ENCODE data around the gene RNF41.

Gene RNF41

DNA sequence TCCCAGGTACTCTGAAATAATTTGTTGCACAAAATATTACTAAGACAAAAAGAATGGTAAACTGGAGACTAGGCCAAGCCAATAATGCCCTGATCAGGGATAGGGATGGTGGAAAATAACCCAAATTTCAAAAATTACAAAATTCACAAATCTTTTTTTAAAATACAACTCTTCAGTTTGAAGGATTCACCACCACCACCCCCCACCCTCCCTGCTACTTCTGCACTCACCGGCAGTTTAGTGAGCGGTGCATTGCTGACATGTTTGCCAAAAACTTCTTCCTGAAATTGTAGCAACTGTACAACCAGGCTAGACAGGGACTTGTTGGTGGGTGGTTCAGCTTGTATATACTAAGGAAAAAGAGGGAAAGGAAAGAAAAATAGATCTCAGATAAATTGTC, 34.8 kb downstream of the RNF41 start:
- TF ChIP-seq POLR2A (IDR thresholded peaks at IDR 0.05; ENCODE audit: extremely low read depth, insufficient read length) (no peak), MYC (IDR thresholded peaks at IDR 0.05; ENCODE audit: low read depth, low read length) (no peak)
- TF ChIP-seq, protein P1, sequence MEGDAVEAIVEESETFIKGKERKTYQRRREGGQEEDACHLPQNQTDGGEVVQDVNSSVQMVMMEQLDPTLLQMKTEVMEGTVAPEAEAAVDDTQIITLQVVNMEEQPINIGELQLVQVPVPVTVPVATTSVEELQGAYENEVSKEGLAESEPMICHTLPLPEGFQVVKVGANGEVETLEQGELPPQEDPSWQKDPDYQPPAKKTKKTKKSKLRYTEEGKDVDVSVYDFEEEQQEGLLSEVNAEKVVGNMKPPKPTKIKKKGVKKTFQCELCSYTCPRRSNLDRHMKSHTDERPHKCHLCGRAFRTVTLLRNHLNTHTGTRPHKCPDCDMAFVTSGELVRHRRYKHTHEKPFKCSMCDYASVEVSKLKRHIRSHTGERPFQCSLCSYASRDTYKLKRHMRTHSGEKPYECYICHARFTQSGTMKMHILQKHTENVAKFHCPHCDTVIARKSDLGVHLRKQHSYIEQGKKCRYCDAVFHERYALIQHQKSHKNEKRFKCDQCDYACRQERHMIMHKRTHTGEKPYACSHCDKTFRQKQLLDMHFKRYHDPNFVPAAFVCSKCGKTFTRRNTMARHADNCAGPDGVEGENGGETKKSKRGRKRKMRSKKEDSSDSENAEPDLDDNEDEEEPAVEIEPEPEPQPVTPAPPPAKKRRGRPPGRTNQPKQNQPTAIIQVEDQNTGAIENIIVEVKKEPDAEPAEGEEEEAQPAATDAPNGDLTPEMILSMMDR (IDR thresholded peaks at IDR 0.05; ENCODE audit: low read depth, low read length): no peak
- TF ChIP-seq, protein P2, sequence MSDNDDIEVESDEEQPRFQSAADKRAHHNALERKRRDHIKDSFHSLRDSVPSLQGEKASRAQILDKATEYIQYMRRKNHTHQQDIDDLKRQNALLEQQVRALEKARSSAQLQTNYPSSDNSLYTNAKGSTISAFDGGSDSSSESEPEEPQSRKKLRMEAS (IDR thresholded peaks at IDR 0.05; ENCODE audit: low read depth, low read length): no peak
- H3K4me3 ChIP-seq (ENCODE audit: low read depth, low read length): peak overlapping the region; percentile 94
- DNase-seq (ENCODE audit: low read depth): no peak

DNA sequence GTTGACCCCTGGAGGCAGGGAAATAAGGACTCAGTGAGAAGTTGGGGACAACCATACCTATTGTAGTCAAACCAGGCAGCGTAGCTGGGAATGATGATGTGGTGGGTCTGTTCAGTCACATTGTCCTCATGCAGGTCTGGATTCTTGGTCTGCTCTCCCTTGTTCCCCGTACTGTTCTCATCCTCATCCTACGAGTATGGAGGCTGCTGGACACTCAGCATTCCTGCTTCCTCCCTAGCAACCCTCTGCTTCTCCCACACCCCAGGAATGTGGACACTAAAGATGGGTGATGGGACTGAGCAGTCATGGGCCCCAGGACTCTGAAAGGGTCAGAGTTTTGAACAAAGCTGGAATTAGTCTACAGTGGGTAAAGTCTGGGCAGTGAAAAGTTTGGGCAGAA, 43.4 kb downstream of the RNF41 start:
- no peak for TF ChIP-seq POLR2A (IDR thresholded peaks at IDR 0.05; ENCODE audit: extremely low read depth, insufficient read length)
- TF ChIP-seq, protein P2 (IDR thresholded peaks at IDR 0.05; ENCODE audit: low read depth, low read length): no peak
- TF ChIP-seq, protein P1 (IDR thresholded peaks at IDR 0.05; ENCODE audit: low read depth, low read length): no peak
- no peak for TF ChIP-seq MYC (IDR thresholded peaks at IDR 0.05; ENCODE audit: low read depth, low read length)
- no peak overlapping the region for H3K4me3 ChIP-seq (ENCODE audit: low read depth, low read length)
- DNase-seq (ENCODE audit: low read depth): no peak

DNA sequence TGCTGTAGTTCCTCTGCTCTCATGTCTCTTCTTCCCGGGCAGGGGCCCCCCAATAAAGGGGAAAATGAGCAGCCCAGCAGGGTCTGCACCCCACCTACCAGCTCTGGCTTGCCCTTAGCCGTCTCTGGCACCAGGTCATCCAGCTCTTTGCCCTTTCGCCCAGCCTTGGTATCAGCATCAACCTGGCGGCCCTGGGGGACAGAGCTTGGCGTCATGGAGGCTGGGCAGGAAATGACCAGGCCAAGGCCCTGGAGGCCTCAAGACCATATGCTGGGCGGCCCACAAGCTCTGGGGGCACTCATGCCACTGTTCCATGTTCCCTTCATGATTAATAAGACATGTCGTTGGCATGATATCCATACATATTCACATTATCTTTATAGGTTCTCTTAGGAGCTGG, 48.9 kb downstream of the RNF41 start:
- no peak overlapping the region for H3K4me3 ChIP-seq (ENCODE audit: low read depth, low read length)
- DNase-seq (ENCODE audit: low read depth): no peak
- TF ChIP-seq, protein P1 (IDR thresholded peaks at IDR 0.05; ENCODE audit: low read depth, low read length): no peak
- no peak for TF ChIP-seq POLR2A (IDR thresholded peaks at IDR 0.05; ENCODE audit: extremely low read depth, insufficient read length)
- TF ChIP-seq, protein P2 (IDR thresholded peaks at IDR 0.05; ENCODE audit: low read depth, low read length): no peak
- no peak for TF ChIP-seq MYC (IDR thresholded peaks at IDR 0.05; ENCODE audit: low read depth, low read length)

DNA sequence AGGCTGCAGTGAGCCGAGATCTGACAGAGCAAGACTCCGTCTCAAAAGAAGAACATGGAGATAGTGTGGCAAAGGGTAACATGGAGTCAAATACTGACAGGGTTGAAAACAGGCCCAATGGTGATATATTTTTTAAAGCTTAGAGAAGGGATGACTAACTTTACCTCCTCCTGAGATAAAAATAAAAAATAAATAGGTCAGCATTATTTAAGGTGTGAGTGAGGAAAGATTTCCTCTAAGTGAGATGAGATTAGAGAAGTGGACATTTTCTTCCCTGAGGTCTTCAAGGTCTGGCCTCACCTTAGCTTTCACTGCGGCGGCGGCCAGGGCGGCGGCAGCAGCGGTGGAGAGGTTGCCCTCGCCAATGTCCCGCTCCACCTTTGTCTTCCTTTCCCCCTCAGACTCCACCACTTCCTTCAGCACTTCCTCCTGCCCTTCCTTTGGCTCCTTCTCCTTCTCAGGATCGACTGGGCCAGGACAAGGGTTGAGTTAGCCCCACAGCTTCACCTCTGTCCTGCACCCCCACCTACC, 52.4 kb downstream of the RNF41 start:
- H3K4me3 ChIP-seq (ENCODE audit: low read depth, low read length): no peak overlapping the region
- TF ChIP-seq, protein P1 (IDR thresholded peaks at IDR 0.05; ENCODE audit: low read depth, low read length): no peak
- no peak for TF ChIP-seq MYC (IDR thresholded peaks at IDR 0.05; ENCODE audit: low read depth, low read length)
- TF ChIP-seq, protein P2 (IDR thresholded peaks at IDR 0.05; ENCODE audit: low read depth, low read length): no peak
- no peak for TF ChIP-seq POLR2A (IDR thresholded peaks at IDR 0.05; ENCODE audit: extremely low read depth, insufficient read length)
- DNase-seq (ENCODE audit: low read depth): no peak

DNA sequence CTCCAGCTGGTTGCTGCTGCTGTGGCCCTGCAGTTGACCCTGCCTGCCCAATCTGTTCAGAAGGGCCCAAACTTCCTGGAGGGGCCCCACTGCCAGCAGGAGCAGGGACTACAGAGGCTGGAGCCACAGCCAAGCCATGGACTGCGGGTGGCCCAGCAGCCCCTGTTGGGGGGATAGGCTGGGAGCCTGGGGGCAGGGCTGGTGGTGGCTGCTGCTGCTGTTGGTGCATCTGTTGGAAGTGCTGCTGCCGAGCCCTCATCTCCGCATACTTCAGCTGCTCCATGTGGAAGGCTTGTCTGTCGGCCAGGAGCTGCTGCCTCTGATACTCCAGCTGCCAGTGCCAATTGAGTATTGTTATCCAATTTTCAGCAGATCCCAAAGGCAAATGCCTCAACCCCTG, 56.4 kb downstream of the RNF41 start:
- no peak for DNase-seq (ENCODE audit: low read depth)
- TF ChIP-seq, protein P2 (IDR thresholded peaks at IDR 0.05; ENCODE audit: low read depth, low read length): no peak
- TF ChIP-seq, protein P1 (IDR thresholded peaks at IDR 0.05; ENCODE audit: low read depth, low read length): no peak
- TF ChIP-seq POLR2A (IDR thresholded peaks at IDR 0.05; ENCODE audit: extremely low read depth, insufficient read length) (no peak), MYC (IDR thresholded peaks at IDR 0.05; ENCODE audit: low read depth, low read length) (no peak)

More for the DNA sequence above, 56.4 kb downstream of the RNF41 start:
- no peak overlapping the region for H3K4me3 ChIP-seq (ENCODE audit: low read depth, low read length)
